HL-60 (cell line): ENCODE data around the gene CNTF.

ENCODE experiments used
- DNase-seq, 2 experiments: peaks; one replicate each; pipeline ENCODE4 v3.0.0-alpha.2; 2010 to 2020; ENCODE audit warnings: low read depth in 1 of 2, low spot score in 1 of 2
- H3K27ac ChIP-seq: fragments of 250-450 bp; sonication (Bioruptor Pico); replicated peaks from 2 replicates; pipeline ENCODE4 v1.5.1; 2020; ENCODE audit warnings: mild to moderate bottlenecking, moderate library complexity
- H3K27me3 ChIP-seq: fragments of 250-450 bp; sonication (Bioruptor Pico); 2 replicates; pipeline ENCODE4 v1.5.1; 2021; ENCODE audit warnings: mild to moderate bottlenecking, moderate library complexity; ENCODE audit not compliant: insufficient read depth, poor library complexity, severe bottlenecking
- H3K4me3 ChIP-seq: replicated peaks from 2 replicates; pipeline ENCODE4 v1.5.1; 2011; ENCODE audit warnings: mild to moderate bottlenecking, control low read depth, low read length; ENCODE audit not compliant: insufficient read depth
- GABPA ChIP-seq: IDR thresholded peaks from 2 replicates; pipeline ENCODE4 v1.6.1; 2012; ENCODE audit warnings: low read depth
- POLR2AphosphoS5 ChIP-seq: IDR thresholded peaks from 2 replicates; pipeline ENCODE4 v1.6.1; 2012; ENCODE audit warnings: low read depth
- SPI1 ChIP-seq: IDR thresholded peaks from 2 replicates; pipeline ENCODE4 v1.6.1; 2012; ENCODE audit warnings: low read depth, mild to moderate bottlenecking, borderline replicate concordance
- TF ChIP-seq, protein P1 (sequence below): IDR thresholded peaks from one replicate; pipeline ENCODE4 v1.5.1; 2011; ENCODE audit warnings: low read length, control low read depth, inconsistent platforms; ENCODE audit not compliant: insufficient read depth
- TF ChIP-seq, protein P2 (sequence below): IDR thresholded peaks from 2 replicates; pipeline ENCODE4 v1.6.1; 2012; ENCODE audit warnings: low read depth; ENCODE audit not compliant: insufficient replicate concordance

The CNTF gene

DNA sequence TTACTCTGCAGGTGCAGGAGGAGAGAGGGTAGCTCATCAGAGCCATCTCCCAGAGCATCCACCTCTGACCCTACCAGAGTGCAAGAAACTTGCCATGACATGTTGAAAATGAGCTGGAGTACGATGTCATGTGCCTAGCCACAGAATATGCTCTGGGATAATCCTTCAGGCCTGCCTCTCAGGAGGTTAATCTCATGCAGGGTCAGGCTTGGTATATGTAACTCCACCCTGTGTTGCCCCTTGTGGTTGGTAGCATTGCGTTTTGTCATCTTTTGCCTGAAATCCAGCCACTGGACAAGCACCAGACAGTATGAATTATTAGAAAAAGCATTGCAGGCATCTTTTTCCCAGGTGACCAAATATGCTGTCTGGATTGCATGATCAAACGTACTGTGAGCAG, 36.2 kb downstream of the CNTF start:
- H3K27me3 ChIP-seq, result no peaks in the 10 kb centered on the region
- H3K4me3 ChIP-seq, result no peak overlapping the region
- TF ChIP-seq GABPA, result no peak
- H3K27ac ChIP-seq, result no peak overlapping the region
- DNase-seq, result no peak

DNA sequence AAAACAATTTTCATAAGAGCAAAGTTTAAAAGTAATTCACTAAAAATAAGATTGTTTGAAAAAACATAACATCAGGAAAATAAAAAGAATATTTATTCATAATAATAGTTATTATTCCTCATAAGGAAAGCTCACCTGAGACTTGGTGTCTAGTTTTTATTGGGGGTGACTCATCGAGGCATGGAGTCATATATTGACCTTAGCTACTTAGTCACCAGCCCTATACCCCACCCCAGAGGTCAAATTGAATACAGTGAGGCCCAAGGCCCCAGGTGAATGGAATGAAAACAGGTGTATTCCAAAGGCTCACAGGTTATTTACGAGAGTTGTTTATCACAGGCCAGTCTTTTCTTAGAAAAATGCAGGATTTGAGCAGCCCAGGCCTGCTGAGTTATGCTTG, 36.9 kb downstream of the CNTF start:
- TF ChIP-seq SPI1, result no peak
- TF ChIP-seq, protein P1, sequence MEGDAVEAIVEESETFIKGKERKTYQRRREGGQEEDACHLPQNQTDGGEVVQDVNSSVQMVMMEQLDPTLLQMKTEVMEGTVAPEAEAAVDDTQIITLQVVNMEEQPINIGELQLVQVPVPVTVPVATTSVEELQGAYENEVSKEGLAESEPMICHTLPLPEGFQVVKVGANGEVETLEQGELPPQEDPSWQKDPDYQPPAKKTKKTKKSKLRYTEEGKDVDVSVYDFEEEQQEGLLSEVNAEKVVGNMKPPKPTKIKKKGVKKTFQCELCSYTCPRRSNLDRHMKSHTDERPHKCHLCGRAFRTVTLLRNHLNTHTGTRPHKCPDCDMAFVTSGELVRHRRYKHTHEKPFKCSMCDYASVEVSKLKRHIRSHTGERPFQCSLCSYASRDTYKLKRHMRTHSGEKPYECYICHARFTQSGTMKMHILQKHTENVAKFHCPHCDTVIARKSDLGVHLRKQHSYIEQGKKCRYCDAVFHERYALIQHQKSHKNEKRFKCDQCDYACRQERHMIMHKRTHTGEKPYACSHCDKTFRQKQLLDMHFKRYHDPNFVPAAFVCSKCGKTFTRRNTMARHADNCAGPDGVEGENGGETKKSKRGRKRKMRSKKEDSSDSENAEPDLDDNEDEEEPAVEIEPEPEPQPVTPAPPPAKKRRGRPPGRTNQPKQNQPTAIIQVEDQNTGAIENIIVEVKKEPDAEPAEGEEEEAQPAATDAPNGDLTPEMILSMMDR, result no peak
- TF ChIP-seq POLR2AphosphoS5, result no peak
- TF ChIP-seq, protein P2, sequence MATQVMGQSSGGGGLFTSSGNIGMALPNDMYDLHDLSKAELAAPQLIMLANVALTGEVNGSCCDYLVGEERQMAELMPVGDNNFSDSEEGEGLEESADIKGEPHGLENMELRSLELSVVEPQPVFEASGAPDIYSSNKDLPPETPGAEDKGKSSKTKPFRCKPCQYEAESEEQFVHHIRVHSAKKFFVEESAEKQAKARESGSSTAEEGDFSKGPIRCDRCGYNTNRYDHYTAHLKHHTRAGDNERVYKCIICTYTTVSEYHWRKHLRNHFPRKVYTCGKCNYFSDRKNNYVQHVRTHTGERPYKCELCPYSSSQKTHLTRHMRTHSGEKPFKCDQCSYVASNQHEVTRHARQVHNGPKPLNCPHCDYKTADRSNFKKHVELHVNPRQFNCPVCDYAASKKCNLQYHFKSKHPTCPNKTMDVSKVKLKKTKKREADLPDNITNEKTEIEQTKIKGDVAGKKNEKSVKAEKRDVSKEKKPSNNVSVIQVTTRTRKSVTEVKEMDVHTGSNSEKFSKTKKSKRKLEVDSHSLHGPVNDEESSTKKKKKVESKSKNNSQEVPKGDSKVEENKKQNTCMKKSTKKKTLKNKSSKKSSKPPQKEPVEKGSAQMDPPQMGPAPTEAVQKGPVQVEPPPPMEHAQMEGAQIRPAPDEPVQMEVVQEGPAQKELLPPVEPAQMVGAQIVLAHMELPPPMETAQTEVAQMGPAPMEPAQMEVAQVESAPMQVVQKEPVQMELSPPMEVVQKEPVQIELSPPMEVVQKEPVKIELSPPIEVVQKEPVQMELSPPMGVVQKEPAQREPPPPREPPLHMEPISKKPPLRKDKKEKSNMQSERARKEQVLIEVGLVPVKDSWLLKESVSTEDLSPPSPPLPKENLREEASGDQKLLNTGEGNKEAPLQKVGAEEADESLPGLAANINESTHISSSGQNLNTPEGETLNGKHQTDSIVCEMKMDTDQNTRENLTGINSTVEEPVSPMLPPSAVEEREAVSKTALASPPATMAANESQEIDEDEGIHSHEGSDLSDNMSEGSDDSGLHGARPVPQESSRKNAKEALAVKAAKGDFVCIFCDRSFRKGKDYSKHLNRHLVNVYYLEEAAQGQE, result no peak
- TF ChIP-seq GABPA, result no peak
- no peak overlapping the region for H3K27ac ChIP-seq
- no peak for DNase-seq

DNA sequence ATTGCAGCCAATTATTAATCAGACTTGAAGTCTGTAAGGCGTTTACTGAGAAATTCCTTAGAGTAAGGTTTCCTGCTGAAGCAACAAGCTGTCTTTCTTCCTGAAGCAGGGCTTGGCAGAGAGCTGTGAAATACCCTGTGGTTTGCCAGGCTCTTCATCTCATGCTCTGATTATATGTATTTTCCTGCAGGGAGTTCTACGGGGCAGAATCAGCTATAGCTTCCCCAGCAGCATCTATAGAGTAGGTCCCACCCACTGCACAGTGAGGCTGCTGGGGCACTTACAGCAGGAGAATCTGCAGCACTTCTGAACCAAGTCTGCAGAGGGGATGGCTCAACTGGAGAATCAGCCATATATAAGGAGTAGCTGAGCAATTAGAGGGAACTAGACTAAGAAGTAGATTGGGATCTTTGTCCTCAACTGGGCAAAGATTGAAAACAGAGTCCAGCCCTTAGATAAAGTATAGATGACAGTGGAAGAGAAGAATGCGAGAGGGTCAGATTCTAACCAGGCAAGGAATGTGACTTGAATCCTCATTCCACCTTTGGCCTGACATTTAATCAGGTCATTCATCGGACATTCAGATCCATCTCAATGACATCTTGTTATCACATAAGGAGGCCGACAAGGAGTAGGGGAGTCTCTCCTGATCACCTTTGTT, 37.6 kb downstream of the CNTF start:
- TF ChIP-seq GABPA, result no peak
- TF ChIP-seq, protein P1, result no peak
- no peaks in the 10 kb centered on the region for H3K27me3 ChIP-seq
- no peak overlapping the region for H3K27ac ChIP-seq
- no peak for DNase-seq
- H3K4me3 ChIP-seq, result no peak overlapping the region

More for the DNA sequence above, 36.9 kb downstream of the CNTF start:
- Histone ChIP-seq H3K27me3 (no peaks in the 10 kb centered on the region), H3K4me3 (no peak overlapping the region)

DNA sequence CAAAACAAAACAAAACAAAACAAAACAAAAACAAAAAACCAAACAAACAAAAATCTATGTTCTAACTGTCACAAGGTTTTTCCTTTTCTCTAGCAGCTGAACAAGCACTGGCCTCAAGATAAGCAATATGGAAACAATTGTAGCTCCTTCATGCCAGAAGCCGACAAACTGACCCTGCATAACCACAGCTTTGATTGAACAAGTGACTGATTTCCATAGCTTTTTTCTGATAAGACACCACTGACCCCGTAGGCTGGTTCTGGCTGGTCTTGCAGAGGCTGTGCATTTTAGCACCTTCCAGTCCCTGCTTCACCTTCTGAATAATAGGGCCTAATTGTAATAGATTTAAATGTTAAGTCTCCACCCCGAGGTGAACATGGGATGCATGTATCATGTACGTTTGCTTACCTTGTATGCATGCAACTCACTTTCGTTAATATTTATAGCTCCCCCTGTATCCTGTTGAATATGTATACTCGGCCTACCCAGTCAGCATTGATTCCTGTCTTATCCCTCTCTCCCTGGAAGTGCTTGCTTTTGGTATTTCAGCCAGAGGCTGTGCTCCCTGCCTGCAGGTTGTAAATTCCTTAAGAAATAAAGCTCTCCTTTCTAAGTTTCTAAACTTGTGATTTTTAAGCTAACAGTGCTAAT, 49.6 kb downstream of the CNTF start:
- Histone ChIP-seq H3K27ac (no peak overlapping the region), H3K4me3 (no peak overlapping the region), H3K27me3 (no peaks in the 10 kb centered on the region)
- no peak for DNase-seq
- TF ChIP-seq, protein P1, result no peak
- TF ChIP-seq, protein P2, result no peak
- TF ChIP-seq SPI1, result no peak
